ENCODE measurements around the gene ADRA2C.

DNA sequence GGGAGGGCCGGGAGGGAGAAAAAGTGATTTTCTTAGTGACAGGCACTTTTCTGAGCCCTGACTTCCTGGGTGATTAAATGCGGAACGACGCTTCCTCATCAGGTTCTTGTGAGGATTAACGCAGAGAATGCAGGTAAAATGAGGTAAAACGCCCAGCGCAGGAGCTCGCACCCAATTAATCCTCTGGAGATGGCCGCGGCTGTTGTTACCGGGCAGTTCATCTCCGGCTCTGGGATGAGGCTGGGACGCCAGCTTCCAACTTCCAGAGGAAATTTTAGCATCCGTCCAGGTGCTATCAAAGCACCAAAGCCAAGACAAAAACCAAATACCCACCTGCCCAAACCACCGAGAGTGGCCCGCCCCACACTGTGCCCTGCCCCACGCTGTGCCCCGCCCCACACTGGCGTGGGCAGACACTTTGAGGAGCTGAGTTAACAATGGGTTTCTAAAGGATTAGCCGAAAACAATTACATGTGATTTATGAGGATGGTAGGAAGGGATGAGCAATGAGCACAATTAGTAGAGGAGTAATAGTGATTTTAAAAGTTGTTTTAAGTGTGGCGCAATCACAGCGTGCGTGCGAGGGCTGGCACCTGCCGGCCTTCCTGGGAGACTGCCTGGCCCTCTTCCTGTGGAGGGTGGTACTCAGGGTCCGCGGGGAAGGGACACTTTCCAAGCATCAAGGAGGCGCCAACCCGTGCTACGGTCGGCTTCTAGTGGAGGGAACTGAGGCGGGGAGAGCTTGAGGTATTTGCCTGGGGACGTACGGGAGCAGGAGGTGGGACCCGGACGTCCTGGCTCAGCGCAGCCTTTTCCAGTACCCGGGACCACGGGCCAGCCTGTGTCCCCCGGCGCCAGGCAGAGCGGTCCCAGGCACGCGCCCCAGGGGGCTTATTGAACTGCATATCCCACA is 41.6 kb upstream of the ADRA2C start:
- TF ChIP-seq, protein P1, sequence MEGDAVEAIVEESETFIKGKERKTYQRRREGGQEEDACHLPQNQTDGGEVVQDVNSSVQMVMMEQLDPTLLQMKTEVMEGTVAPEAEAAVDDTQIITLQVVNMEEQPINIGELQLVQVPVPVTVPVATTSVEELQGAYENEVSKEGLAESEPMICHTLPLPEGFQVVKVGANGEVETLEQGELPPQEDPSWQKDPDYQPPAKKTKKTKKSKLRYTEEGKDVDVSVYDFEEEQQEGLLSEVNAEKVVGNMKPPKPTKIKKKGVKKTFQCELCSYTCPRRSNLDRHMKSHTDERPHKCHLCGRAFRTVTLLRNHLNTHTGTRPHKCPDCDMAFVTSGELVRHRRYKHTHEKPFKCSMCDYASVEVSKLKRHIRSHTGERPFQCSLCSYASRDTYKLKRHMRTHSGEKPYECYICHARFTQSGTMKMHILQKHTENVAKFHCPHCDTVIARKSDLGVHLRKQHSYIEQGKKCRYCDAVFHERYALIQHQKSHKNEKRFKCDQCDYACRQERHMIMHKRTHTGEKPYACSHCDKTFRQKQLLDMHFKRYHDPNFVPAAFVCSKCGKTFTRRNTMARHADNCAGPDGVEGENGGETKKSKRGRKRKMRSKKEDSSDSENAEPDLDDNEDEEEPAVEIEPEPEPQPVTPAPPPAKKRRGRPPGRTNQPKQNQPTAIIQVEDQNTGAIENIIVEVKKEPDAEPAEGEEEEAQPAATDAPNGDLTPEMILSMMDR (IDR thresholded peaks at IDR 0.05; ENCODE audit: low read depth, low read length), result no peak
- no peak for TF ChIP-seq EZH2phosphoT487 (IDR thresholded peaks at IDR 0.05; ENCODE audit: low read depth)
